Adipocyte (in vitro differentiated cells): ENCODE results near the gene UMODL1.

Source experiments
- DNase-seq: peaks from one replicate; pipeline ENCODE4 v3.0.0-alpha.2; 2015; ENCODE audit warnings: low read depth
- H3K27me3 ChIP-seq: replicated peaks from 2 replicates; pipeline ENCODE4 v1.7.0; 2013; ENCODE audit warnings: mild to moderate bottlenecking, low read length, moderate library complexity; ENCODE audit not compliant: control insufficient read depth, insufficient read depth
- H3K36me3 ChIP-seq: 2 replicates; pipeline ENCODE4 v1.7.0; 2013; ENCODE audit warnings: low read length, mild to moderate bottlenecking, moderate library complexity; ENCODE audit not compliant: control insufficient read depth, insufficient read depth, severe bottlenecking
- H3K4me1 ChIP-seq: 2 replicates; pipeline ENCODE4 v1.7.0; 2013; ENCODE audit warnings: mild to moderate bottlenecking, low read length, moderate library complexity; ENCODE audit not compliant: control insufficient read depth, insufficient read depth
- H3K4me3 ChIP-seq: 2 replicates; pipeline ENCODE4 v1.7.0; 2013; ENCODE audit warnings: mild to moderate bottlenecking, low read length, moderate library complexity
- H3K9ac ChIP-seq: 2 replicates; pipeline ENCODE4 v1.7.0; 2013; ENCODE audit warnings: mild to moderate bottlenecking, low read length, moderate library complexity
- H3K9me3 ChIP-seq: 2 replicates; pipeline ENCODE4 v1.7.0; 2013; ENCODE audit warnings: mild to moderate bottlenecking, low read length, moderate library complexity; ENCODE audit not compliant: control insufficient read depth

The UMODL1 gene

DNA sequence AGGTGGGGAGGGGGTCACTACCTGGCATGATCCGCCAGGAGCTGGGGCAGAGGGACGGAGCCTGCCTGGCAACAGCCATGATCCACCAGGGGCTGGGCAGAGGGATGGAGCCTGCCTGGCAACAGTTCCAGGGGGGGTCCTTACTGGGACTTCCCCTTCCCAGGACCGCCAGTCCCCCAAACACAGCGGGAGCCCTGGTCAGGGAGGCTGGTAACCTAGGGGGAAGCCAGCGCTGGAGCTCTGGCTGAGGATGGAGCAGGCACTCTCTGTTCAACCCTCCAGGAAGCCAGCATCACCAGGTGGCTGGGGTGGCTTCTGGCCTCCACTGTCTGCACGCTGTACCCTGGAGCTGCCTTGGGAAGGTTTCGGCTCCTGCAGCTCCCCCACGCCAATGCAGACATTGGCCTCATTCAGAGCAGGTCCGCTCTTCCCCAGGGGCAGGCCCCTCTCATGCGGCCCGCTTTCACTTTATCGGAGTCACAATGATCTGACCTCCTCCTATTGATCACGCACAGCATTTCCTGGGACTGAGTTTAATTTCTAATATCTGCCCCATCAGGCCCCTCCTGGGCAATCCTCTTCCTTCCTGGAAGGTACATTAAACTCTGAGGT lies 79.5 kb downstream of the UMODL1 start:
- H3K9me3 ChIP-seq: no peaks in the 10 kb centered on the region
- H3K27me3 ChIP-seq: peaks cover 64% of the 10 kb centered on the region
- peaks cover 4% of the 10 kb centered on the region for H3K4me1 ChIP-seq
- no peak overlapping the region for H3K9ac ChIP-seq
- no peak for DNase-seq
- no peaks in the 10 kb centered on the region for H3K36me3 ChIP-seq
- H3K4me3 ChIP-seq: no peak overlapping the region

- peaks cover 69% of the 10 kb centered on the region for H3K27me3 ChIP-seq
- H3K4me3 ChIP-seq: no peak overlapping the region
- no peak overlapping the region for H3K9ac ChIP-seq
- DNase-seq: no peak
- no peaks in the 10 kb centered on the region for H3K9me3 ChIP-seq
- H3K36me3 ChIP-seq: no peaks in the 10 kb centered on the region
- no peaks in the 10 kb centered on the region for H3K4me1 ChIP-seq
These were observed 80.2 kb downstream of the UMODL1 start for GRCh38 chr21:42151148-42151947.

DNA sequence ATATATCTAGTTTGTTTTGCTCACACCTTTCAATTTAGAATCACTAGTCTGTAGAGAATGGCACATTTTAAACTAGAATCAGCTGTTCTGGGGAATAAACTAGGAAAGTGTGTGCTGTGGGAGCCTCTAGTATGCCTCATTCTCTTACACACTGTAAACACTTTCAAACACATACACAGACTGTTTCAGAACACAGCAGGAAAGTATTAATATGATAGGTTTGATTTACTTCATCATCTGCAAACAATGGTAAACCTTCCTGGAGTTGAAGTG lies 80.8 kb downstream of the UMODL1 start:
- H3K36me3 ChIP-seq: no peaks in the 10 kb centered on the region
- no peak for DNase-seq
- H3K9me3 ChIP-seq: no peaks in the 10 kb centered on the region
- no peaks in the 10 kb centered on the region for H3K4me1 ChIP-seq
- no peak overlapping the region for H3K4me3 ChIP-seq
- H3K27me3 ChIP-seq: peaks cover 74% of the 10 kb centered on the region
- no peak overlapping the region for H3K9ac ChIP-seq

DNA sequence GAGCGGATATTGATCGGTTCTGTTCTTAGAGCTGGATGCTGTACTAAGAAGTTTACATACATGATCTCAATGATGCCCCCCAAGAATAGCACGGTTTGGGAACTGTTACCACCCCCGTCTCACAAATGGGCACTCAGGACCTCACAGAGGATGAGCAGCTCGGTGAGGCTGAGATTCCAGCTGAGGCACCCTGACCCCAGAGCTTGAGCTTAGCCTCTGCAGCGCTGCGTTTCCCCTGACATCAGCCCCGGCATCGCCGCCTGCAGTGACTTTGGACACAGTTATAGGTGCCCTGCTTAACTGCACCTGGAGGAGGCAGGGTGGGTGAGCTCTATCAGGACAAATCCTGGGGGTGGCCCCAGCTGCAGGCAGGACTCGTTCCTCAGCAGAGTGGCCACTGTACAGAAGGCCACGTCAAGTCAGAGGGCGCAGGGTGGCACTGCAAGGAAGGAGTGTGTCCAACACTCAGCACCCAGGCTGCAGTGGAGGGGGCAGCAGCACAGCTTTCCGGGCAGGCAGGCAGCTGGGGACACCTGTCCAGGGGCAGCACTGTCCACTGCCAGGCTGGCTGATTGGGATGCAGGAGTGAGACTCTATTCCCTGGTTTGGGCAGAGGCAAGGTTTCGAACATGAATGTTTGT lies 82.0 kb downstream of the UMODL1 start:
- Histone ChIP-seq H3K27me3 (peaks cover 79% of the 10 kb centered on the region), H3K36me3 (no peaks in the 10 kb centered on the region), H3K9ac (no peak overlapping the region), H3K9me3 (no peaks in the 10 kb centered on the region), H3K4me3 (no peak overlapping the region), H3K4me1 (peaks cover 4% of the 10 kb centered on the region)
- no peak for DNase-seq

DNA sequence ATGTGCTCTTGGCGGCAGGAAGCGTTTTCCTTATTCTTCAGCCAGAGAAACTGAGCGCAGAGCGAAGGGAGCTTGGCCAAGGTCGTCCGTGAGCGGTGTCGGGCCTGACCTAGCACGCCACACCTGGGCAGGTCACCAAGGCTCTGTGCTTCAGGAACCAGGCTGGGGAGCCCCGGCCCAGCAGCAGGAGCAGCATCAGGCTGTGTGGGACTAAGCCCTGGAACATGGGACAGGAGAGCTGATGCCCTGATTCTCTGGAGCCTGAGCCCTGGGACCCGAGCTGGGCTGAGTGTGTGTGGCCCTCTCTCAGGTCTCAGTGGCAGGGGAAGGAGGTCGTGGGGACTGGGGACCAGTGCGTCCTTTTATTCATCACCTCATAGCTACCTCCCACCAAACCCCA lies 82.6 kb downstream of the UMODL1 start:
- Histone ChIP-seq H3K9ac (no peak overlapping the region), H3K27me3 (peaks cover 74% of the 10 kb centered on the region), H3K9me3 (no peaks in the 10 kb centered on the region), H3K4me1 (peaks cover 4% of the 10 kb centered on the region), H3K36me3 (no peaks in the 10 kb centered on the region), H3K4me3 (no peak overlapping the region)
- no peak for DNase-seq

DNA sequence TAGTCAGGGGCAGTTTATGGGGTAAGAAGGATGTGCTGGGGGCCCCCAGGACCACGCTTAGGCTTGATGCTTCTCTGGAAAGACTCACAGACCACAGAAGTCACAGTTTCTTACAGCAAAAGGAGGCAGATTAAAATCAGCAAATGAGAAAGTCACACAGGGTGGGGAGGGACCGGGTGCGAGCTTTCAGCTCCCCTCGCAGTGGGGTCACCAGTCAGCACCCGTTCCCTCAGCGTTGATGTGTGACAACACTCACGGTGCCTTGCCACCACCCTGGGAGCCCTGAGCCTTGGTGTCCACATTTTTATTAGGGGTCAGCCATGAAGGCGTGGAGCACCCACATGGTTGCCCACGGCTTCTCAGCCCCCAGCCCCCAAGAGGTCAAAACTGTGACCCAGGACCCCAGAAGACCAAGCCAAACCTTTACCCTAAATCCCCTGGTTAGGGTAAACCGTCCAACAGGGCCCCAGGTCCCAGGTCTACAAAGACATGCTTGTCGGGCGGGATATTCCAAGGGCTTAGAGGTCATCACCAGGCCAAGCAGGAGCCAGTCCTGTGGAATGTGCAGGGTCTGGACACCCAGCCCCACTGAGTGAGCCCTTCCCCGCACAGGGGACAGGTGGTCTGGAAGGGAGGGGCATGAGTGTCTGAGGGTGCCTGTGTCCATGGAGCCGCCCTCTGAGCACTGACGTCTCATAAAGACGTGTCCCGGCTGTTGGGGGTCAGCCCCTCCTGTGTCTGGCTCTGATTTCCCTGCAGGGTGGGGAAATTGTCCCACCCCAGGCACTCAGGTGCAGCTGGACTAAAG lies 83.3 kb downstream of the UMODL1 start:
- DNase-seq: no peak

DNA sequence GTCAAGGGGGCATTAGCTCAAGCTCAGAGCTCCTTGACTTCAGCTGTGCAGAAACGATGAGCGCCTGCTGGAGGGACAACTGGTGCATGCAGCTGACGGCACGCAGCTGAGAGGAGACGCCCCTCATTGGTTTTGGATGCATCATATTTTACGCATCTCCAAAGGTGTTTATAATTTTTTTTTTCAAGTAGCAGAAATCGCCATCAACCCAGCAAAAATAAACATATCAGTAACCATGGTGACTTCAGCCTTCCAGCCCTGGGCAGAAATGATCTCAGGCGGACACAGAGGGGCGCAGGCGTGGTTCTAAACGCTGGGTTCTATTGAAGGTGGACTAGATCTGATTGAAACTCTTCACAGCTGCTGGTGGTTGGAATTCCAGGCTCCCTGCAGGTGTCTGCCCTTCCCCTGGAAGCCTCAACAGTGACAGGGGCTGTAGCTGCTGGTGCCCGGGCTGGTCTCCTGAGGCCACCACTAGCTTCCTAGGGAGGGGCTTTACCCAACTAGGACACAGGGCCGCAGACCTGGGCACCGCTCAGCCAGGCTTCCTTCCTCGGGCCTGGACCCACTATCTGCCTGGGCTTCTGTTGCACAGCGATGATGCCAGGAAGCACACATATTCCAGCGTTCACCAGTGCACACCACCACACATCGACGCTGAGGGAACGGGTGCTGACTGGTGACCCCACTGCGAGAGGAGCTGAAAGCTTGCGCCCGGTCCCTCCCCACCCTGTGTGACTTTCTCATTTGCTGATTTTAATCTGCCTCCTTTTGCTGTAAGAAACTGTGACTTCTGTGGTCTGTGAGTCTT lies 84.1 kb downstream of the UMODL1 start:
- DNase-seq: no peak
- Histone ChIP-seq H3K27me3 (peaks cover 76% of the 10 kb centered on the region), H3K9ac (no peak overlapping the region), H3K36me3 (no peaks in the 10 kb centered on the region), H3K4me3 (no peak overlapping the region), H3K4me1 (peaks cover 4% of the 10 kb centered on the region), H3K9me3 (no peaks in the 10 kb centered on the region)

More for the DNA sequence above, 83.3 kb downstream of the UMODL1 start:
- H3K9ac ChIP-seq: no peak overlapping the region
- H3K36me3 ChIP-seq: no peaks in the 10 kb centered on the region
- H3K9me3 ChIP-seq: no peaks in the 10 kb centered on the region
- H3K4me1 ChIP-seq: peaks cover 4% of the 10 kb centered on the region
- H3K4me3 ChIP-seq: no peak overlapping the region
- peaks cover 81% of the 10 kb centered on the region for H3K27me3 ChIP-seq

DNA sequence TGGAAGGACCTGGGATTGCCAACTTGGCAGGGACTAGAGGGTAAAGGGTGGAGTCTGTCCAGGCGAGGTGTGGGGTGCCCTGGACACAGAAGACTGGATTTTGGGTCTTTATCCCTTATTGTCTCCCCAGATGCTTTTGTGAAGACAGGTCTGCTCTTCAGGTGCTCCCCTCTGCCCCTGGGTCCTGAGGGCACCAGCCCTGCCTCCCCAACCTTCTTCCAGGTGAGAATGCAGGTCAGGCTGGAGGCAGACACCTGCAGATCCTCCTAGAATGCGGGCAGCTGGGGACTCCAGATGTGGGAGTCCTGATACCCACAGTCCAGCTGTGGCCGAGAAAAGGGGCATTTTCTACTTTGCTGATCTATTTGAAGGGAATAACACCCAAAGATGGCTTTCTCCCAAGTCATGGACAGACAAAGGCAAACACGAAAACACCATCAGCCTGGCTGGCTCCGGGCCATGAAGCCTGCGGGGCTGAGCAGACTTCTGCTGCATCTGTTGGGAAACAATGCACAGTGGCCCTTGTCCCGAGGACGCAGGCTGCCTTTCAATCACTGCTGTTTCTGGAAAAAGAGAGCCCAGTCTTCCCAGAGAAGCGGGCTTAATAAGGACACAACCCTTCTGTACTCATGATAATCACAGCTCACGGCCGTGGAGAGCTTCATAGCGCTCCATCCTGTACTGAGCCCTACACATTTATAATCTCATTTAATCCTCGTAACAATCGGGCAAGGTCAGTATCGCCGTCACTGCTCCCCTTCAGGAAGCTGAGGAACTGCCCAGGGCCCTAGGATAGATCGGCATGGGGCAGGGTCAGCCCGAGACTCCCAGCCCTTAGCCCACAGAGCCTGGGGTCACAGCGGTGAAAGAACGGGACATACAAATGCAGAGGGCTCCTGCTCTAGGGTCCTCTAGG lies 85.8 kb downstream of the UMODL1 start:
- peak; percentile 27 for DNase-seq
- H3K27me3 ChIP-seq: peaks cover 60% of the 10 kb centered on the region
- peak overlapping the region; percentile 9 for H3K9ac ChIP-seq

GRCh38 chr21:42157606-42158310 lies 86.6 kb downstream of the UMODL1 start:
- Histone ChIP-seq H3K9ac (peak overlapping the region; percentile 9), H3K4me1 (peaks cover 4% of the 10 kb centered on the region), H3K4me3 (no peak overlapping the region), H3K27me3 (peaks cover 52% of the 10 kb centered on the region), H3K9me3 (no peaks in the 10 kb centered on the region), H3K36me3 (no peaks in the 10 kb centered on the region)
- no peak for DNase-seq

More for the DNA sequence above, 85.8 kb downstream of the UMODL1 start:
- H3K9me3 ChIP-seq: no peaks in the 10 kb centered on the region
- no peak overlapping the region for H3K4me3 ChIP-seq
- no peaks in the 10 kb centered on the region for H3K36me3 ChIP-seq
- H3K4me1 ChIP-seq: peaks cover 4% of the 10 kb centered on the region
